HepG2 (cell line): ENCODE results near the gene NTMT1. TPM values are rescaled to one million over a fixed set of nuclear protein-coding genes. Genes with fewer than 3 reads are reported as not detected.
A peak's percentile ranks its signal among the peaks of the same experiment; 100 is the strongest.

Experiments used
- ARHGAP35 ChIP-seq: sonication (generic); formaldehyde crosslinking; IDR thresholded peaks from 2 replicates; pipeline ENCODE4 v1.9.0; 2022; ENCODE audit warnings: mild to moderate bottlenecking, inconsistent platforms, moderate library complexity, missing genetic modification reagents, borderline replicate concordance
- EP300 ChIP-seq, 3 experiments: sonication (generic) in 1 of 3; formaldehyde crosslinking in 1 of 3; IDR thresholded peaks; 2 replicates each; pipeline versions ENCODE4 v1.5.1 to v1.6.1; 2011 to 2020; ENCODE audit warnings: low read depth in 2 of 3, low read length in 2 of 3, borderline replicate concordance in 1 of 3, improper control_type of control experiment in 1 of 3, mild to moderate bottlenecking in 1 of 3, missing genetic modification reagents in 1 of 3, moderate library complexity in 1 of 3
- GABPA ChIP-seq, 2 experiments: IDR thresholded peaks; 2 replicates each; pipeline ENCODE4 v1.6.1; 2011 to 2016; ENCODE audit warnings: low read depth in 2 of 2, low read length in 1 of 2, missing biosample characterization in 1 of 2, missing genetic modification characterization in 1 of 2
- HNRNPL ChIP-seq: fragments of 200-400 bp; formaldehyde crosslinking; IDR thresholded peaks from 2 replicates; pipeline ENCODE4 v1.6.1; 2017; ENCODE audit warnings: mild to moderate bottlenecking, low read depth, low read length
- HOXA3 ChIP-seq: sonication (generic); formaldehyde crosslinking; IDR thresholded peaks from 2 replicates; pipeline ENCODE4 v1.5.0; 2020; ENCODE audit warnings: missing genetic modification reagents
- HOXA9 ChIP-seq: sonication (generic); formaldehyde crosslinking; IDR thresholded peaks from 2 replicates; pipeline ENCODE4 v1.8.1; 2022; ENCODE audit warnings: missing genetic modification reagents, mild to moderate bottlenecking, moderate library complexity, borderline replicate concordance
- JDP2 ChIP-seq: sonication (generic); formaldehyde crosslinking; IDR thresholded peaks from 2 replicates; pipeline ENCODE4 v1.8.1; 2022; ENCODE audit warnings: missing genetic modification reagents, borderline replicate concordance
- MXI1 ChIP-seq: IDR thresholded peaks from 3 replicates; pipeline ENCODE4 v1.6.1; 2012; ENCODE audit warnings: low read depth, low read length, inconsistent platforms, borderline replicate concordance
- PCBP1 ChIP-seq: fragments of 200-400 bp; formaldehyde crosslinking; IDR thresholded peaks from 2 replicates; pipeline ENCODE4 v1.6.1; 2017; ENCODE audit warnings: mild to moderate bottlenecking, low read depth, low read length, borderline replicate concordance
- STAT5B ChIP-seq: sonication (generic); formaldehyde crosslinking; IDR thresholded peaks from 2 replicates; pipeline ENCODE4 v1.4.0; 2020; ENCODE audit warnings: missing genetic modification reagents
- SUZ12 ChIP-seq: fragments of 150-350 bp; IDR thresholded peaks from 2 replicates; pipeline ENCODE4 v1.6.1; 2014; ENCODE audit warnings: low read depth, low read length
- SYNCRIP ChIP-seq: fragments of 200-400 bp; formaldehyde crosslinking; IDR thresholded peaks from 2 replicates; pipeline ENCODE4 v1.6.1; 2018; ENCODE audit warnings: mild to moderate bottlenecking, low read depth, low read length; ENCODE audit not compliant: insufficient read depth
- THYN1 ChIP-seq: sonication (generic); formaldehyde crosslinking; IDR thresholded peaks from 2 replicates; pipeline ENCODE4 v1.8.1; 2023; ENCODE audit warnings: low read depth, mild to moderate bottlenecking, moderate library complexity, missing genetic modification reagents, borderline replicate concordance
- TOPORS ChIP-seq: sonication (generic); formaldehyde crosslinking; IDR thresholded peaks from 2 replicates; pipeline ENCODE4 v1.8.0; 2023; ENCODE audit warnings: mild to moderate bottlenecking, missing genetic modification reagents
- ZBTB8A ChIP-seq: sonication (generic); formaldehyde crosslinking; IDR thresholded peaks from 2 replicates; pipeline ENCODE4 v1.4.0; 2020; ENCODE audit warnings: mild to moderate bottlenecking, low read depth, missing genetic modification reagents, borderline replicate concordance
- ZNF282 ChIP-seq: fragments of 450-650 bp; IDR thresholded peaks from 2 replicates; pipeline ENCODE4 v1.6.1; 2018; ENCODE audit not compliant: partially characterized antibody
- ZUFSP ChIP-seq: sonication (generic); formaldehyde crosslinking; IDR thresholded peaks from 2 replicates; pipeline ENCODE4 v1.9.0; 2021; ENCODE audit warnings: missing genetic modification reagents, mild to moderate bottlenecking, borderline replicate concordance
- polyA plus RNA-seq, 8 experiments: library from polyadenylated mRNA; depleted of rRNA in 3 of 8; stranded (reverse) in 7 of 8; unstranded in 1 of 8; fragments of >200 nt; fragmentation: Illumina TruSeq in 4 of 8; extraction: Trizol in 4 of 8; gene quantifications; 2 replicates each; pipeline versions ENCODE4 v1.2.1 to v1.2.3, GENCODE V29; 2011 to 2016; ENCODE audit warnings: low read depth in 4 of 8, missing spikeins in 1 of 8, mixed read lengths in 1 of 8; ENCODE audit not compliant: insufficient read depth in 1 of 8
- total RNA-seq, 5 experiments: library from RNA; depleted of rRNA; stranded (reverse); fragments of >200 nt; fragmentation: Illumina TruSeq; extraction: Trizol; gene quantifications; 2 replicates each; pipeline ENCODE4 v1.2.3, GENCODE V29; 2016; ENCODE audit warnings: low read depth in 1 of 5
- TF ChIP-seq, protein P1 (sequence below): sonication (generic); formaldehyde crosslinking; IDR thresholded peaks from 2 replicates; pipeline ENCODE4 v1.5.0; 2020; ENCODE audit warnings: mild to moderate bottlenecking, missing genetic modification reagents
- TF ChIP-seq, protein P2 (sequence below): sonication (generic); formaldehyde crosslinking; IDR thresholded peaks from 2 replicates; pipeline ENCODE4 v1.5.0; 2020; ENCODE audit warnings: missing genetic modification reagents, mild to moderate bottlenecking, borderline replicate concordance
- TF ChIP-seq, protein P3 (sequence below): sonication (generic); formaldehyde crosslinking; IDR thresholded peaks from 2 replicates; pipeline ENCODE4 v1.8.0; 2022; ENCODE audit warnings: mild to moderate bottlenecking, missing genetic modification reagents, borderline replicate concordance

Gene NTMT1
- total and polyA plus RNA-seq, 2 of the 13 experiments (the other 11 are each of a cell fraction or from before 2014, with no cell fraction given), result 49.1 to 53.8 TPM

DNA sequence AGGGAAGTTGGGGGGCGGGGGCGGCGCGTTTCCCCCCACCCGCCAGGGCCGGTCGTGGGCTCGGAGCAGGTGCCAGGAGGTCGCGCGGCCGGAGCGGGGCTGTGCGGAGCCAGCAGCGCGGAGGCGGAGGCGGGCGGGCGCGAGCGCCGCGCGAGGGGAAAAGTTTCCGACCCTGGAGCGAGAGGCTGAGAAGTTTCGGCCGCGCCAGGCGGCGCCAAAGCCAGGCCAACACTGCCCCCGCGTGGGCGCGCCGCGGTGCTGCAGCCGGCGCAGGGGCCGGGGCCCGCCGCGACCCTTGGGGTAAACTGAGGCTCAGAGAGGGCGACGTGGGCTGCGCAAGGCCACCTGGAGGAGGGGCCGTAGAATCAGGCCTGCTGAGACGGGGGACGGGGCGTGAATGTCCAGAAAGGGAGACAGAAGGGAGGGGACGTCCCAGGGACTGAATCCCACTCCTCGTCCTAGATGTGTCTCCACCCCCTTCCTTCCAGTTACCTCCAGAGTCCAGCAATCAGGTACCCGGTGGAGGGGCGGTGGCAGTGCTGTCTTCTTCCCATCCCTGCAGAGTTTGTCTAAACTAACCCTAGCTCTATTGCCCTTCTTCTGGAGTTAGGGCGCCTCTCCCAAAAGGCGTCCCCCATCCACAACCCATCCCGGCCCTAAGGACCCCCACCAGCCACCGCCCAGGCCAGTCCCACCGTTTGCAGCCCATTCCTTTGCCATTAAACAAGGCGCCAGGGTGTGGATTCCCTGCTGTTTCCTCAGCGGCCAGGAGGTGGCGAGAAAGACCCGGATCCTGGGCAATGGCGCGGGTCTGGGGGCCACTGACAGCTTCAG lies 15.3 kb upstream of the NTMT1 start (continued):
- TF ChIP-seq MXI1 (peak; percentile 36; the same call in 1 of the 3 replicates), HOXA3 (CRISPR knock-in tag) (peak; percentile 67), SYNCRIP (no peak), STAT5B (CRISPR knock-in tag) (no peak), EP300 (IDR thresholded peaks at IDR 0.05; ENCODE audit: low read depth in 2 of 2, low read length in 2 of 2) (no peak), EP300 (CRISPR knock-in tag; IDR thresholded peaks at IDR 0.05; ENCODE audit: borderline replicate concordance) (no peak), JDP2 (CRISPR knock-in tag) (no peak), ZUFSP (CRISPR knock-in tag) (no peak), TOPORS (CRISPR knock-in tag) (0 out of 2 replicates have a peak, but pooled peaks have one; percentile 27), ZNF282 (no peak), THYN1 (CRISPR knock-in tag) (no peak), ARHGAP35 (CRISPR knock-in tag) (no peak), ZBTB8A (CRISPR knock-in tag) (no peak), HNRNPL (peak; percentile 50; the same call in 1 of the 2 replicates), PCBP1 (no peak), SUZ12 (no peak), HOXA9 (CRISPR knock-in tag) (no peak), GABPA (IDR thresholded peaks at IDR 0.05; ENCODE audit: low read depth, low read length) (no peak), GABPA (CRISPR knock-in tag; IDR thresholded peaks at IDR 0.05; ENCODE audit: low read depth) (no peak)
- TF ChIP-seq, protein P1, sequence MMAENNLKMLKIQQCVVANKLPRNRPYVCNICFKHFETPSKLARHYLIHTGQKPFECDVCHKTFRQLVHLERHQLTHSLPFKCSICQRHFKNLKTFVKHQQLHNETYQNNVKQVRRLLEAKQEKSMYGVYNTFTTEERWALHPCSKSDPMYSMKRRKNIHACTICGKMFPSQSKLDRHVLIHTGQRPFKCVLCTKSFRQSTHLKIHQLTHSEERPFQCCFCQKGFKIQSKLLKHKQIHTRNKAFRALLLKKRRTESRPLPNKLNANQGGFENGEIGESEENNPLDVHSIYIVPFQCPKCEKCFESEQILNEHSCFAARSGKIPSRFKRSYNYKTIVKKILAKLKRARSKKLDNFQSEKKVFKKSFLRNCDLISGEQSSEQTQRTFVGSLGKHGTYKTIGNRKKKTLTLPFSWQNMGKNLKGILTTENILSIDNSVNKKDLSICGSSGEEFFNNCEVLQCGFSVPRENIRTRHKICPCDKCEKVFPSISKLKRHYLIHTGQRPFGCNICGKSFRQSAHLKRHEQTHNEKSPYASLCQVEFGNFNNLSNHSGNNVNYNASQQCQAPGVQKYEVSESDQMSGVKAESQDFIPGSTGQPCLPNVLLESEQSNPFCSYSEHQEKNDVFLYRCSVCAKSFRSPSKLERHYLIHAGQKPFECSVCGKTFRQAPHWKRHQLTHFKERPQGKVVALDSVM (CRISPR knock-in tag), result peak; percentile 48
- TF ChIP-seq, protein P2, sequence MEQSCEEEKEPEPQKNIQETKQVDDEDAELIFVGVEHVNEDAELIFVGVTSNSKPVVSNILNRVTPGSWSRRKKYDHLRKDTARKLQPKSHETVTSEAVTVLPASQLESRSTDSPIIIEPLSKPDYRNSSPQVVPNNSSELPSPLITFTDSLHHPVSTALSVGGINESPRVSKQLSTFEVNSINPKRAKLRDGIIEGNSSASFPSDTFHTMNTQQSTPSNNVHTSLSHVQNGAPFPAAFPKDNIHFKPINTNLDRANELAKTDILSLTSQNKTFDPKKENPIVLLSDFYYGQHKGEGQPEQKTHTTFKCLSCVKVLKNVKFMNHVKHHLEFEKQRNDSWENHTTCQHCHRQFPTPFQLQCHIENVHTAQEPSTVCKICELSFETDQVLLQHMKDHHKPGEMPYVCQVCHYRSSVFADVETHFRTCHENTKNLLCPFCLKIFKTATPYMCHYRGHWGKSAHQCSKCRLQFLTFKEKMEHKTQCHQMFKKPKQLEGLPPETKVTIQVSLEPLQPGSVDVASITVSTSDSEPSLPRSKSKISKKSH (CRISPR knock-in tag), result no peak
- TF ChIP-seq, protein P3, sequence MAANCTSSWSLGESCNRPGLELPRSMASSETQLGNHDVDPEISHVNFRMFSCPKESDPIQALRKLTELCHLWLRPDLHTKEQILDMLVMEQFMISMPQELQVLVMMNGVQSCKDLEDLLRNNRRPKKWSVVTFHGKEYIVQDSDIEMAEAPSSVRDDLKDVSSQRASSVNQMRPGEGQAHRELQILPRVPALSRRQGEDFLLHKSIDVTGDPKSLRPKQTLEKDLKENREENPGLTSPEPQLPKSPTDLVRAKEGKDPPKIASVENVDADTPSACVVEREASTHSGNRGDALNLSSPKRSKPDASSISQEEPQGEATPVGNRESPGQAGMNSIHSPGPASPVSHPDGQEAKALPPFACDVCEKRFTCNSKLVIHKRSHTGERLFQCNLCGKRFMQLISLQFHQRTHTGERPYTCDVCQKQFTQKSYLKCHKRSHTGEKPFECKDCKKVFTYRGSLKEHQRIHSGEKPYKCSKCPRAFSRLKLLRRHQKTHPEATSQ (CRISPR knock-in tag), result 0 out of 2 replicates have a peak, but pooled peaks have one; percentile 48
